ENCODE measurements around the gene HAPSTR1.
"Not testable (repeated sequence)": the region's sequence is repeated elsewhere in the genome, so short reads cannot be mapped to it uniquely, and the experiment has no call there.

Gene HAPSTR1
- long read RNA-seq, full-length matches to known transcripts, result 5 of 7 reads
- long read RNA-seq, partial matches to known transcripts, result 0 of 7 reads
- long read RNA-seq, other reads (novel, unspliced or antisense), result 2 of 7 reads

DNA sequence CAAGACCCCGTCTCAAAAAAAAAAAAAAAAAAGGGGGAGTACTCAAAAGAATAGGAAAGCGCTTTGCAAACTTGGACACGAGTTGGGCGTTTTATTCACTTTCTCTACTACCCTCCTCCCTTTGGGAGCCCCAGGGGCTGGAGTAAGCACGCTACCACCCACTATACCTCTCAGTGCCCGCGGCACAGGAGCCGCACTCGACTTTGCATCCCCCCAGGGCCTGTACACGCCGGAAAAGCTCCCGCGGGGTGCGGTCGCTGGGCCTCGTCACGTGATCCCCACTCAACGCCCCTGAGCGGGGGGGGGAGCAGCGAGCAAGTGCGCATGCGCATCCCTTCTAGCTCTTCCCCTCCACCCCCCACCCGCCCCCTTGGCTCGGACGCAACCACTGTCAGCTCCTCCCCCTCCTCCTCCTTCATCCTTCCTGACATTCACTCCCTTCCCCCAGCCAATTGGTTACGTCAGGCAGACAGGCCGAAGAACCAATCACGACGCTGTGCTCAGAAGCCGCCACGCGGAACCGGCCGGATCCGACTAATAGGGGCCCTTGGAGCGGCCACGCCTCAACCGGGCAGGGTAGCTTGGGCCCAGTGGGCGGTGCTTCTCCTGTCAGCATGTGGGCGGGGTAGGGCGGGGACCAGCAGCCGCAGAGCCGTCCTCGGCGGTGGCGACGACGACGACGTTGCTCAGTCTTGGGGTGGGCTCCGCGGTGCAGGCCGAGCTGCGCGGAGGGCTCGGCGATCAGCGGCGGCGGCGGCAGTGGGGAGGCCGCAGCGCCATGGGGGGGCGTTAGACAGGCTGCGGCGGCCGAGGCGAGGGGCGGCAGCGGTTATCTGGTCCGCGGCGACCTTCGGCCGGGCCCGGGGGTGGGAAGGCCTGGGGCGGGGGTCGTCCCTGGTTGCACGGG lies at the start of gene HAPSTR1:
TSS of gene HAPSTR1 (plus strand) at position 685 of the 907 bp plus-strand sequence. CDS start 401 bp downstream, outside the sequence.
- Histone ChIP-seq H3K27me3 (ENCODE audit: insufficient read depth, poor library complexity, severe bottlenecking) (no peaks in the 10 kb centered on the region), H3K27ac (replicated peaks) (peak within 1 kb of the TSS; percentile 92), H3K4me3 (replicated peaks; ENCODE audit: insufficient read depth, low read length) (peak within 1 kb of the TSS; percentile 91)
- TF ChIP-seq POLR2AphosphoS5 (IDR thresholded peaks at IDR 0.05; ENCODE audit: low read depth) (peak; percentile 52; the same call in 1 of the 2 replicates), SPI1 (IDR thresholded peaks at IDR 0.05; ENCODE audit: borderline replicate concordance, low read depth) (no peak)
- TF ChIP-seq, protein P1, sequence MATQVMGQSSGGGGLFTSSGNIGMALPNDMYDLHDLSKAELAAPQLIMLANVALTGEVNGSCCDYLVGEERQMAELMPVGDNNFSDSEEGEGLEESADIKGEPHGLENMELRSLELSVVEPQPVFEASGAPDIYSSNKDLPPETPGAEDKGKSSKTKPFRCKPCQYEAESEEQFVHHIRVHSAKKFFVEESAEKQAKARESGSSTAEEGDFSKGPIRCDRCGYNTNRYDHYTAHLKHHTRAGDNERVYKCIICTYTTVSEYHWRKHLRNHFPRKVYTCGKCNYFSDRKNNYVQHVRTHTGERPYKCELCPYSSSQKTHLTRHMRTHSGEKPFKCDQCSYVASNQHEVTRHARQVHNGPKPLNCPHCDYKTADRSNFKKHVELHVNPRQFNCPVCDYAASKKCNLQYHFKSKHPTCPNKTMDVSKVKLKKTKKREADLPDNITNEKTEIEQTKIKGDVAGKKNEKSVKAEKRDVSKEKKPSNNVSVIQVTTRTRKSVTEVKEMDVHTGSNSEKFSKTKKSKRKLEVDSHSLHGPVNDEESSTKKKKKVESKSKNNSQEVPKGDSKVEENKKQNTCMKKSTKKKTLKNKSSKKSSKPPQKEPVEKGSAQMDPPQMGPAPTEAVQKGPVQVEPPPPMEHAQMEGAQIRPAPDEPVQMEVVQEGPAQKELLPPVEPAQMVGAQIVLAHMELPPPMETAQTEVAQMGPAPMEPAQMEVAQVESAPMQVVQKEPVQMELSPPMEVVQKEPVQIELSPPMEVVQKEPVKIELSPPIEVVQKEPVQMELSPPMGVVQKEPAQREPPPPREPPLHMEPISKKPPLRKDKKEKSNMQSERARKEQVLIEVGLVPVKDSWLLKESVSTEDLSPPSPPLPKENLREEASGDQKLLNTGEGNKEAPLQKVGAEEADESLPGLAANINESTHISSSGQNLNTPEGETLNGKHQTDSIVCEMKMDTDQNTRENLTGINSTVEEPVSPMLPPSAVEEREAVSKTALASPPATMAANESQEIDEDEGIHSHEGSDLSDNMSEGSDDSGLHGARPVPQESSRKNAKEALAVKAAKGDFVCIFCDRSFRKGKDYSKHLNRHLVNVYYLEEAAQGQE (IDR thresholded peaks at IDR 0.05; ENCODE audit: insufficient replicate concordance, low read depth), result peak; percentile 36
- TF ChIP-seq, protein P2, sequence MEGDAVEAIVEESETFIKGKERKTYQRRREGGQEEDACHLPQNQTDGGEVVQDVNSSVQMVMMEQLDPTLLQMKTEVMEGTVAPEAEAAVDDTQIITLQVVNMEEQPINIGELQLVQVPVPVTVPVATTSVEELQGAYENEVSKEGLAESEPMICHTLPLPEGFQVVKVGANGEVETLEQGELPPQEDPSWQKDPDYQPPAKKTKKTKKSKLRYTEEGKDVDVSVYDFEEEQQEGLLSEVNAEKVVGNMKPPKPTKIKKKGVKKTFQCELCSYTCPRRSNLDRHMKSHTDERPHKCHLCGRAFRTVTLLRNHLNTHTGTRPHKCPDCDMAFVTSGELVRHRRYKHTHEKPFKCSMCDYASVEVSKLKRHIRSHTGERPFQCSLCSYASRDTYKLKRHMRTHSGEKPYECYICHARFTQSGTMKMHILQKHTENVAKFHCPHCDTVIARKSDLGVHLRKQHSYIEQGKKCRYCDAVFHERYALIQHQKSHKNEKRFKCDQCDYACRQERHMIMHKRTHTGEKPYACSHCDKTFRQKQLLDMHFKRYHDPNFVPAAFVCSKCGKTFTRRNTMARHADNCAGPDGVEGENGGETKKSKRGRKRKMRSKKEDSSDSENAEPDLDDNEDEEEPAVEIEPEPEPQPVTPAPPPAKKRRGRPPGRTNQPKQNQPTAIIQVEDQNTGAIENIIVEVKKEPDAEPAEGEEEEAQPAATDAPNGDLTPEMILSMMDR (IDR thresholded peaks at IDR 0.05; ENCODE audit: insufficient read depth, low read length), result no peak
- peak; percentile 100 for DNase-seq (ENCODE audit: low read depth in 1 of 2, low spot score in 1 of 2)

GRCh38 chr16:9042533-9042932 lies 48.9 kb upstream of the HAPSTR1 start:
- Histone ChIP-seq H3K4me3 (replicated peaks; ENCODE audit: insufficient read depth, low read length) (no peak overlapping the region), H3K27ac (replicated peaks) (no peak overlapping the region), H3K27me3 (ENCODE audit: insufficient read depth, poor library complexity, severe bottlenecking) (no peaks in the 10 kb centered on the region)
- TF ChIP-seq GABPA (IDR thresholded peaks at IDR 0.05; ENCODE audit: low read depth), result no peak
- TF ChIP-seq SPI1 (IDR thresholded peaks at IDR 0.05; ENCODE audit: borderline replicate concordance, low read depth), result no peak
- no peak for TF ChIP-seq POLR2AphosphoS5 (IDR thresholded peaks at IDR 0.05; ENCODE audit: low read depth)
- TF ChIP-seq, protein P1 (IDR thresholded peaks at IDR 0.05; ENCODE audit: insufficient replicate concordance, low read depth), result no peak
- TF ChIP-seq, protein P2 (IDR thresholded peaks at IDR 0.05; ENCODE audit: insufficient read depth, low read length), result no peak
- DNase-seq (ENCODE audit: low read depth in 1 of 2, low spot score in 1 of 2), result no peak

DNA sequence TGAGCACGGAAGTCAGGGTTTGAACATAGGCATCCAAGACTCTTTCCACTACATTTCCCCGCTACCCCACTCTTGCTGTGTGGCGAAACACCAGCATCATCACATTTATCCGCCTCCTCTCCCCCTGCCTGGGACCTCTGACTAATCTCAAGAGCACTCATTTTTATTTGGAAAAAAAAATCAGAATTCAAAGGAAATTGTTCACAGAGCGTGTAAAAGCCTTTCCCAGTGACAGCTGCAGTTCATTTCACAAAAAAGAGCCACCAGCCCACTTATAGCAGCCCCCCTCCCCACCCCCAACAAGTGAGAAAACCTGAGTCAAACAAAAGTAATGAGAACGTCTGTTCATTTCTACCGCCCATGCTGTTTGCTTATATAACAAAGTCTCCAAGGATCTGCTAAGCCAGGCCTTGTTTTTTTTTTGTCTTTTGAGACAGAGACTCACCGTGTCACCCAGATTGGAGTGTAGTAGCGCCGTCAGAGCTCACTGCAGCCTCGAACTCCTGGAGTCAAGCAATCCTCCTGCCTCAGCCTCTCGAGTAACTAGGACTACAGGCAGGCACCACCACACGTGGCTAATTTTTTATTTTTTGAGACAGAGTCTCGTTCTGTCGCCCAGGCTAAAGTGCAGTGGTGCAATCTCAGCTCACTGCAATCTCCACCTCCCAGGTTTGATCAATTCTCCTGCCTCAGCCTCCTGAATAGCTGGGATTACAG lies 48.3 kb upstream of the HAPSTR1 start:
- Histone ChIP-seq H3K27ac (replicated peaks) (no peak overlapping the region), H3K27me3 (ENCODE audit: insufficient read depth, poor library complexity, severe bottlenecking) (no peaks in the 10 kb centered on the region), H3K4me3 (replicated peaks; ENCODE audit: insufficient read depth, low read length) (no peak overlapping the region)
- TF ChIP-seq GABPA (IDR thresholded peaks at IDR 0.05; ENCODE audit: low read depth) (no peak), SPI1 (IDR thresholded peaks at IDR 0.05; ENCODE audit: borderline replicate concordance, low read depth) (no peak), POLR2AphosphoS5 (IDR thresholded peaks at IDR 0.05; ENCODE audit: low read depth) (no peak)
- TF ChIP-seq, protein P1 (IDR thresholded peaks at IDR 0.05; ENCODE audit: insufficient replicate concordance, low read depth), result no peak
- TF ChIP-seq, protein P2 (IDR thresholded peaks at IDR 0.05; ENCODE audit: insufficient read depth, low read length), result no peak
- no peak for DNase-seq (ENCODE audit: low read depth in 1 of 2, low spot score in 1 of 2)

- H3K27me3 ChIP-seq (ENCODE audit: insufficient read depth, poor library complexity, severe bottlenecking); H3K27ac ChIP-seq (replicated peaks); DNase-seq (ENCODE audit: low read depth in 1 of 2, low spot score in 1 of 2); H3K4me3 ChIP-seq (replicated peaks; ENCODE audit: insufficient read depth, low read length): not testable (repeated sequence)
These were observed 45.9 kb upstream of the HAPSTR1 start for GRCh38 chr16:9045562-9045961.

All from HL-60 (cell line).